ENCODE results near the gene KIF22. TPM values are rescaled to one million over a fixed set of nuclear protein-coding genes. Genes with fewer than 3 reads are reported as not detected.

KIF22 gene
- total RNA-seq, 1 experiment from 2014 or later, result 87.6 TPM

DNA sequence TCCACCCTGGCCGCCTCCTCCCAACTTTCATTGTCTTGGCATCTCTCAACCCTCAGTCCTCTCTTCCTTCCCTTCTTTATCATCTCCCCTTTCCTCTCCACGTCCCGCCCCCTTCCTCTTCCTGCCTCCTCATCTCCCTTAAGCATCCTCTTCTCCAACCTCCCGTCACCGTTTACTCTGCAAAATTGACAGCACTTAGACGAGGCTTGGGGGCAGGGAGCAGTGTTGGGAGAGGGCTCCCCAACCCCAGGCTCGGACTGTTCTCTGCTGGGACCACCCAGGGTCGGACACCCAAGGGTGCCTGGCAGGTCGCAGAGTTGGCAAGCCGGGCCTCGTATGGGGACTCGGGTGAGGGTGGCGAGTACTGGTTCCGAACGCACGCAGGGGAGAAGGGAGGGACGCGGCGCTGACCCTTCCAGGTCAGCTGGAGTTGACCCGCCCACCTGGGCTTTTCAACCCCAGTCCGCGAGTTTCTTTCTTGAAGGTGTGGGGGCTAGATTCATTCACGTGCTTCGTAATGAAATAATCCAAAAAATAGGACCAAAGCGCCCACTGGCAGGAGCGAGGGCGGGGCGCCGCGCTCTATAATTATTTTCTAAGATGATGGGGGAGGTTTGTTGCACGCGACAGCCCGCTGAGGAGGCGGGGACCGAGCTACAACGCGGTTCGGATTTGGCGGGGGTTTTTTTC is 24.6 kb downstream of the KIF22 start:
- H3K27me3 ChIP-seq (ENCODE audit: low read length), result no peaks in the 10 kb centered on the region
- intact Hi-C loops (cut with micrococcal nuclease), result loop anchor here (5.0 kb wide), 2 partner anchors 47 to 207 kb away; partner anchors contain the start of genes C16orf92 and CDIPT
- no peak for TF ChIP-seq CTCF (conservative IDR thresholded peaks at IDR 0.05; ENCODE audit: low read depth, low read length)
- TF ChIP-seq EZH2 (IDR thresholded peaks at IDR 0.05; ENCODE audit: low read length, unreplicated experiment), result no peak
- no peak for TF ChIP-seq EZH2phosphoT487 (IDR thresholded peaks at IDR 0.05; ENCODE audit: borderline replicate concordance, low read length)
- H3K4me2 ChIP-seq (ENCODE audit: low read length), result peak overlapping the region; percentile 96
- BruUV-seq (replicated peaks), result TSS peak; percentile 17
- H3F3A ChIP-seq (ENCODE audit: low read length, unreplicated experiment), result peaks cover 3% of the 10 kb centered on the region
- H3K9me2 ChIP-seq (replicated peaks; ENCODE audit: low read length), result no peaks in the 10 kb centered on the region
- no peaks in the 10 kb centered on the region; the same call in none of the 2 replicates for H3K36me3 ChIP-seq (ENCODE audit: low read depth, low read length)
- POLR2A ChIA-PET (ENCODE audit: unreplicated experiment), result interaction anchor here (0.7 kb wide), 1 partner anchor 14 kb away, joined by 4 read pairs; no protein-coding TSS in a partner anchor
- peaks cover 30% of the 10 kb centered on the region for H3K79me2 ChIP-seq (ENCODE audit: low read length)
- no peaks in the 10 kb centered on the region for H3K9me3 ChIP-seq (ENCODE audit: low read length)
- ATAC-seq (no peak), DNase-seq (no peak)
- peaks cover 44% of the 10 kb centered on the region for H3K4me1 ChIP-seq (ENCODE audit: insufficient read depth, low read length)
- peak overlapping the region; percentile 89 for H2AFZ ChIP-seq (ENCODE audit: low read length)
- no peaks in the 10 kb centered on the region for H4K20me1 ChIP-seq (ENCODE audit: low read length)
- peak overlapping the region; percentile 70 for H3K27ac ChIP-seq (ENCODE audit: low read length)
- peak overlapping the region; percentile 95 for H3K4me3 ChIP-seq (ENCODE audit: low read length)
- peak overlapping the region; percentile 90 for H3K9ac ChIP-seq (ENCODE audit: low read length)
- CTCF ChIA-PET, result interaction anchor here (0.6 to 1.0 kb wide), 5 partner anchors 7 to 115 kb away, joined by 3 to 9 read pairs (median 5); partner anchors contain the start of genes KCTD13 and KIF22

DNA sequence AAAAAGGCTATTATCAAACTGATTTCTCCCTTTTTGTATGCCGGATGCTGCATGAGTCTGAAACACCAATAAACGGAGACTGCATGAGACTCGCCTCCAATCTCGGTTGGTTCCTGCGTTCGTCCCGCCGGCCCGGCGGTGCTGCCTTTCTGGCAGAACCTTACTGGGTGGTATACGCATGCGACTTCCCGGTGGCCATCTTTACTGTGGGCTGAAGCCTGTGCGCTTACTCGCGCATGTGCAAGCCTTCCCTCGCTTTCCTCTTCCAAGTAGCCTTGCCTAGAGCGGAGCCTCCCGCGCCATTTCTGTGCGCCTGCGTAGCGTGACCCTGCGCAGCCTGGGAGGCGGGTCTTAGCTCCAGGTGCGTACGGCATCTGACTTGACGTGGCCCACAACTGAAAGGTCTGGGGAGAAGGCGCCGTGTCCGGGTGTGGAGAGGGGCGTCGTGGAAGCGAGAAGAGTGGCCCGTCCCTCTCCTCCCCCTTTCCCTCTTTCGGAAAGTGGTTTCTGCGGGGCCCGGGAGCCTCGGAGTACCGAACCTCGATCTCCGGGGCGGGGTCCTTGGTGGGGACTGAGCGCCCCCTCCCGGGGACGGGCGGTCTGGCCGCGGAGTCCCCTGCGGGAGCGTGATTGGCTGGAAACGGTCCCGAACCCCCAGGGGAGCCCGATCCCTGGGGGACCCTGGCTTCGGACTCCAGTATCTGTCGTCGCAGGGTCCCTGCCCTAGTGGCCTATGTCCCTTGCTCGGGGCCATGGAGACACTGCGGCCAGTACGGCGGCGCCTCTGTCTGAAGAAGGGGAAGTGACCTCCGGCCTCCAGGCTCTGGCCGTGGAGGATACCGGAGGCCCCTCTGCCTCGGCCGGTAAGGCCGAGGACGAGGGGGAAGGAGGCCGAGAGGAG is 25.5 kb downstream of the KIF22 start, which contains the start of gene PAGR1:
Gene PAGR1, plus strand, starts transcription at position 360 of the 901 bp plus-strand sequence. Its CDS starts 374 bp downstream, at position 734.
- Histone ChIP-seq H3K9me3 (ENCODE audit: low read length) (no peaks in the 10 kb centered on the region), H3K4me2 (ENCODE audit: low read length) (peak within 1 kb of the TSS; percentile 96), H4K20me1 (ENCODE audit: low read length) (no peaks in the 10 kb centered on the region), H3F3A (ENCODE audit: low read length, unreplicated experiment) (peaks cover 3% of the 10 kb centered on the region), H3K27me3 (ENCODE audit: low read length) (no peaks in the 10 kb centered on the region), H3K27ac (ENCODE audit: low read length) (peak within 1 kb of the TSS; percentile 70), H3K9me2 (replicated peaks; ENCODE audit: low read length) (no peaks in the 10 kb centered on the region), H3K36me3 (ENCODE audit: low read depth, low read length) (no peaks in the 10 kb centered on the region; the same call in none of the 2 replicates), H3K4me1 (ENCODE audit: insufficient read depth, low read length) (peaks cover 44% of the 10 kb centered on the region), H3K9ac (ENCODE audit: low read length) (peak within 1 kb of the TSS; percentile 90), H2AFZ (ENCODE audit: low read length) (peak within 1 kb of the TSS; percentile 89), H3K4me3 (ENCODE audit: low read length) (peak within 1 kb of the TSS; percentile 95), H3K79me2 (ENCODE audit: low read length) (peaks cover 32% of the 10 kb centered on the region)
- ATAC-seq, result peak; percentile 57
- ChIA-PET POLR2A (ENCODE audit: unreplicated experiment) (interaction anchor here (0.7 kb wide), 1 partner anchor 13 kb away, joined by 4 read pairs; no protein-coding TSS in a partner anchor), CTCF (interaction anchor here (0.6 to 1.0 kb wide), 5 partner anchors 8 to 116 kb away, joined by 3 to 9 read pairs (median 5); partner anchors contain the start of genes KCTD13 and KIF22)
- intact Hi-C loops (cut with micrococcal nuclease), result loop anchor here (5.0 kb wide), 2 partner anchors 46 to 206 kb away; partner anchors contain the start of genes C16orf92 and CDIPT
- TSS peak; percentile 61 for BruUV-seq (replicated peaks)
- DNase-seq, result peak; percentile 97
- TF ChIP-seq EZH2 (IDR thresholded peaks at IDR 0.05; ENCODE audit: low read length, unreplicated experiment) (no peak), EZH2phosphoT487 (IDR thresholded peaks at IDR 0.05; ENCODE audit: borderline replicate concordance, low read length) (no peak), CTCF (conservative IDR thresholded peaks at IDR 0.05; ENCODE audit: low read depth, low read length) (peak; percentile 73)

Measured in PC-3 (cell line).